ENCODE measurements around the gene ITPR3. TPM values are rescaled to one million over a fixed set of nuclear protein-coding genes. Genes with fewer than 3 reads are reported as not detected.
"Not testable (repeated sequence)": the region's sequence is repeated elsewhere in the genome, so short reads cannot be mapped to it uniquely, and the experiment has no call there.

The ITPR3 gene
- total RNA-seq, 1 experiment from 2014 or later: 38.9 TPM

DNA sequence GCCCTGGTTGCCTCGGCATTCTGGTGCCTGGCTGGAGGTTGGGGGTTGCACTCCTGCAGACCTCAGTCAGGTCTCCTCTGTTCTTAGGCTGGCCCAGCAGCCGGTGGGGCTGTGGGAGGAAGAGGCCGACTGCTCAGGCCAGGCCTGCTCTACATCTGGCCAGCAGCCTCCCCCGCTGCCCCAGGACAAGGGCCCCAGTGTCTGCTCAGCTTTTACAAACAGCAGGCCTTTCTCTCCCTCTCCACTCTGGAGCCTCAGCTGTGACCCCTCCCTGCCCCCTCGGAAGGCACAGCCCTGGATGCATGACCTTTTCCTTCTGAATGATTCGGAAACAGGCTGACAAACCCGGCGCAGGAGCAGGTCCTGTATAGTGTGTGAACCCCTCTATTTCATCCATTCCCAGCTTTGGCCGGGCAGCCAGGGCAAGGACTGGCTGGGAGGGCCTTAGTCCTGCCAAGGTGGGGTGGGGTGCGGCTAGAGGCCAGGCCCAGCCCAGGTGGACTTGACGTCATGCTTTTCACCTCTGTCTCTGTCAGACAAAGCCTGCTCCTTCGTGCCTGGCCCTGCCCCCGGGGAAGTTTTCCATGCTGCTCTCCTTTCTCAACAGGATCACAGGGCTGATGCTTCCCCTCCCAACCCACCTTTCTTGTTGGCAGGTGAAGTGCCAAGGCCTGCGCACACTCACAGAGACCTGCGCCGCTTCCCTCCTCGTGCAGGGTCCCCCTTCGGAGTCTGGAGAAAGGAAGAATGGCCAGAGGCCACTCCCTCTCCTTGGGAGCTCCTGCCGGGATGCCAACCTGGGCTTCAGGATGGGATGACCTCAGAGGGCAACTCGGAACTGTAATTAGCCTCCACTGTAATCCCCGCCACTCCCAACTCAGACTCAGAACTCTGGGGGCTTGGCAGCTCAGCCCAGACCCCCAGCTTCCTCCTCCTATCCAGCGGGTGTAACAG is 10.1 kb upstream of the ITPR3 start:
- DNase-seq (ENCODE audit: extremely low read depth, low read depth): no peak

DNA sequence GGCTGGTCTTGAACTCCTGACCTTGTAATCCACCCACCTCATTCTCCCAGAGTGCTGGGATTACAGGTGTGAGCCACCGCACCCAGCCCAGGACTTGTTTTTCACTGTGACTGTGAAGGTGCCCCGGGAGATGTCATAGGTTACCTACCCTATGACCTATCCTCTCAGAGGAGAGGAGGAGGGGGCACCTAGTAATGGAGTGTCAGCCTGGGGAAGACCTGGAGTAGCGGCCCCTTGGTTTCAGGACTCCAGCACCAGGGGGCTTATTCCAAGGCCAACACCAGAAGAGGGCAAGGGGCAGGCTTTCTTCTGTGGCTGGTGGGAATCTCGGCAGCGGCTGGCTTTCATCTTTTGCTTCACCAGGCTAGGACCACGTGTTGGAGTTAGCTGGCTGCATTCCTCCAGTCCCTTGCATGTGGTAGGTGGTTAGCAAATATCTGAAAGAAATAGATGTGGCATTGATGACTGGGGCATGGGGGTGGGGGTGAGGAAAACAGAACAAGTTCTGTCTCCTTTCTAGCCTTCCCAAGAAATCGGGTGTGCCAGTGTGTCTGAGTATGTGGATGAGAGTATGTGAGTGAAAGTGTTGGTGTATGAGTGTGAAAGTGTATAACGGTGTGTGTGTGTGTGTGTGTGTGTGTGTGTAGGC is 7.9 kb upstream of the ITPR3 start:
- no peak for DNase-seq (ENCODE audit: extremely low read depth, low read depth)

GRCh38 chr6:33613795-33614168 is 7.3 kb upstream of the ITPR3 start:
- DNase-seq (ENCODE audit: extremely low read depth, low read depth): no peak

- no peak for DNase-seq (ENCODE audit: extremely low read depth, low read depth)
Measured at GRCh38 chr6:33616113-33616512, 5.0 kb upstream of the ITPR3 start.

DNA sequence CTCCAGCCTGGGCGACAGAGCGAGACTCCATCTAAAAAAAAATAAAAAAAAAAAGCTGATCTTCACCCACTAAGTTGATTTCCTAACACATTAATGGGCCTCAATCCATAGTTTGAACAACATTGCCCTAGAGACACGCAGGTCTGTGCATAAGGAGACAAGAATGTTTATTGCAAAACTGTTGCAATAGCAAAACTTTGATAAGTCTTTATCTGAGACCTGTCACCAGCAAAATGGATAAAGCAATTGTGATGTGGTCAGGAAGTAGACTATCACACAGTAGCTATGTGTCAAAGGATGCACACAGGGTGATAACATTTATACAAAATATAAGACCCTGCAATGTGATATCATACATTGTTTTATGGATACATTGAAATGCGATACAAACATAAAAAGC is 4.2 kb upstream of the ITPR3 start:
- no peak for DNase-seq (ENCODE audit: extremely low read depth, low read depth)

- no peak for DNase-seq (ENCODE audit: extremely low read depth, low read depth)
Measured at GRCh38 chr6:33619166-33619840, 1.8 kb upstream of the ITPR3 start.

- DNase-seq (ENCODE audit: extremely low read depth, low read depth): no peak
Measured at GRCh38 chr6:33620158-33620855, 815 bp upstream of the ITPR3 start.

GRCh38 chr6:33621711-33622388 is 728 bp downstream of the ITPR3 start:
- no peak for DNase-seq (ENCODE audit: extremely low read depth, low read depth)

GRCh38 chr6:33622456-33623431 is 1.6 kb downstream of the ITPR3 start:
- DNase-seq (ENCODE audit: extremely low read depth, low read depth): no peak

DNA sequence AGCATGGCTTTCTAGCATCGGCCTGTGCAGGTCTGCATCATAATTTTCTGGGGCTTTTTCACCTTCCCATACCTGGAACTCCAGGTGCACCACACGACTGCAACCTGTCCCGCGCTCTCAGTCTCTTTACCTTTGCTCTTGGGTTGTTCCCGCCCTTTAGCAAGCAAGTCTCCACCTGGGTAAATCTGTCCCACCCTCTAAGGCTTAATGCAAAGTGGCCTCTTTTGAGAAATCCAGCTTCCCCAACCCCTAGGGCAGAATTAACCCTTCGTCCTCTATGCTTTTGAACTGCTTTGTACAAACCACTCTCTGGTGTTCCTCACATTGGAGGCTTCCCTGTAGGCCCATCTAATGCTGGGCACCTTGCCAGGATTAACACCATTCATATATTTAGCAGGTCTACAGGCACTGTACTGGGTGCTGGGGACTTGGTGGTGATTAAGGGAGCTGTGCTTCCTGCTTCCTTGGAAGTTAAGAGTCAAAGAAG is 2.8 kb downstream of the ITPR3 start:
- no peak for DNase-seq (ENCODE audit: extremely low read depth, low read depth)

- DNase-seq (ENCODE audit: extremely low read depth, low read depth): no peak
Measured at GRCh38 chr6:33624856-33625255, 3.7 kb downstream of the ITPR3 start.

DNA sequence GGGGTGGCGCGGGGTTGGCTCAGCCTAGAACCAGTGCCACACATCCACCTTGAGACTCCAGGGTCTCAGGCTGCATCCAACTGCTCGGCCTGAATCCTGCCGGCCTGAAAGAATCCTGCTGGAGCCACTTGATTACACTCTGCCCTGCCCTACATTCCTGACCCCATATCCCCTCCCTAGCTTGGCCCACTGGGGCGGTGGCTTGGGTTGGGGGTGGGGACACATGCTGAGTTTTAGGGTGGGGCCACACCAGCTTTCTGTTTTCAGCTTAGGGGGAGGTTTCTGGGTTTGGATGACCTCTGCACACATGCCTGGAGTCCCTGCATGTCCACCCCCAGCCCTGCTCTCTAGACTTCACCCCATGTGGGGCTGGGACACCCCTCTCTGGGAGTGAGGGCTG is 6.8 kb downstream of the ITPR3 start:
- DNase-seq (ENCODE audit: extremely low read depth, low read depth): no peak

DNA sequence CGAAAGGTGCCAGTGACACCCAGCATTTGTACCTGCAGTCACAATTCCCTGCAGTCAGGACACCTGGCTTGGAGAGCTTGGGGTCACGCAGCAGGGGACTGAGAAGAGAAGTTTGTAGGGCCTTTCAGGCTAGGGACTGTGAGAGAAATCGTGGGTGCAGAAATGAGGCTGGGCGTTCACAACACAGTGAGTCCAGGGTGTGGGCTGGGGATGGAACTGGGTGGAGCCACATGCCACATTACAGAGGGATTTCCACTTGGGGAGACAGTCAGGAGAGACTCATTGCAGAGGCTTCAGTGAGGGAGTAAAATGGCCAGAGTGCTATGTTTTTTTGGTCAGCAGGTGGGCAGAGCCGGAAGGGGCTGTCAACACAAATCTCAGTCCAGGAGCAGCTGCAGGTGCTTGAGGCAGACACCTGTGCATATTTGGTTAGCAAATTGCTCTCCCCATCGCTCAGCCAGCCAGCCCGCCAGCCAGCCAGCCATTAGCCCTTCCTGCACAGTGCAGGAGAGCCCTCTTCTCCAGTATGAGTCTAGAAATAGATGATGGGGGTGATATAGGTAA is 7.4 kb downstream of the ITPR3 start:
- no peak for DNase-seq (ENCODE audit: extremely low read depth, low read depth)

DNA sequence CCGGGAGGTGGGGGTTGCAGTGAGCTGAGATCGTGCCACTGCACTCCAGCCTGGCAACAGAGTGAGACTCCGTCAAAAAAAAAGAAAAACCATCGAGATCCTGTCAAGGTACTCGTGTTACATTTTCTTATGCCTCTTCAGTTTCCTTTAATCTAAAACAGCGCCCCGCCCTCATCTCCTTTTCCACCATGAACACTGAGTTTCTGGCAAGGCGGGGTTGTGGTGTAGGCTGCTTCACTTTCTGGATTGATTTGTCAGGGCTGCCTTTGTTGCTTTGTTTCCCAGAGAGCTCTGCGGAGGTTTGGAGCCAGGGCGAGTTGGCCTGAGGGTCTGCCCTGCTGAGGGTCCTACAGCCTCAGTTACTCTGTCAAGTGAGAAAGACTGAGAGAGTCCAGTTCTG is 8.9 kb downstream of the ITPR3 start:
- DNase-seq (ENCODE audit: extremely low read depth, low read depth): no peak

GRCh38 chr6:33631521-33631920 is 10.4 kb downstream of the ITPR3 start:
- not testable (repeated sequence) for DNase-seq (ENCODE audit: extremely low read depth, low read depth)

DNA sequence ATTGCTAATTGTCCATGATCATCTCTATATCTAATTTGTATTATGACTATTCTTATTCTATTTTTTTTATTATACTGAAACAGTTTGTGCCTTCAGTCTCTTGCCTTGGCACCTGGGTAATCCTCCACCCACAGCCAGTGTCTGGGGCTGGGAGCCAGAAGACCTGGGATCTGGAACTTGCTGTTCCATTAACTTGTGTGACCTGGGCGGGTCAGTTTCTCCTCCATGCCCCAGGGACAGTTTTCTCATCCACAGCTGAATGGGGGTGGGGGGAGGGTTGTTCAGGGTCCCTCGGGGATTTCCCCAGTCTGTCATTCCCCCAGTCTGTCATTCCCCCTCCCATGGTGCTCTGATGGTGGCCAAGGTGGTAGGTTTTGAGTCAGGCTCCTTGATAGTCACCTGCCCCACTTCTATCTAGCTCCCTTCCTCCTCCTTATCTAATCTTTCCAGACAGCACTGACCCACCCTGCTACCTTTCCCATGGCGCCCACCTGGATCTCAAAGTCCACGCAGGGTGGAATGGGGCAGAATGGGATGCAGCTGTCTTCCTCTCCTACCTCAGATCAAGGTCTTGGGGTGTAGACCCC is 10.9 kb downstream of the ITPR3 start:
- no peak for DNase-seq (ENCODE audit: extremely low read depth, low read depth)

- no peak for DNase-seq (ENCODE audit: extremely low read depth, low read depth)
Measured at GRCh38 chr6:33632558-33633039, 11.5 kb downstream of the ITPR3 start.

DNA sequence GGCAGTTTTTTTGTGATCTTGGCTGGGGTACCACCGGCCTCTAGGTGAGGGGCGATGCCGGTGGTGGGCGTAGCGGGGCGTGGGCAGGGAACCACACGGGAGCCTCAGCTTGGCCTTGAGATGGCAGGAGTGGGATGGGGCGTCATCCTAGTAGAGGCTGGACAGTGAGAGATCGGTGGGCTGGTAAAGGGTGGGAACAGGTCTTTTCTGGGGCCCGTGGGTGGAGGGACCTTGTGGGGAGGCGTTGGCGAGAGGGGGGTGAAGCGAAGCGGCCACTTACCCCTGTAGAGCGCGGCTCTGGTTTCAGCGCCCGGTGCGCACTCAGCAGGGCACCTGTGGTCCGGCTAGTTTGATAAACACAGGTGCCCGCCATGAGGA is 12.0 kb downstream of the ITPR3 start:
- no peak for DNase-seq (ENCODE audit: extremely low read depth, low read depth)

Data from NCI-H460 (cell line).